ENCODE measurements around the gene TAF4. TPM values are rescaled to one million over a fixed set of nuclear protein-coding genes. Genes with fewer than 3 reads are reported as not detected.

TAF4 gene
- total and polyA plus RNA-seq, 2 of the 13 experiments (the other 11 are each of a cell fraction or from before 2014, with no cell fraction given) = 5.9 to 12.0 TPM

DNA sequence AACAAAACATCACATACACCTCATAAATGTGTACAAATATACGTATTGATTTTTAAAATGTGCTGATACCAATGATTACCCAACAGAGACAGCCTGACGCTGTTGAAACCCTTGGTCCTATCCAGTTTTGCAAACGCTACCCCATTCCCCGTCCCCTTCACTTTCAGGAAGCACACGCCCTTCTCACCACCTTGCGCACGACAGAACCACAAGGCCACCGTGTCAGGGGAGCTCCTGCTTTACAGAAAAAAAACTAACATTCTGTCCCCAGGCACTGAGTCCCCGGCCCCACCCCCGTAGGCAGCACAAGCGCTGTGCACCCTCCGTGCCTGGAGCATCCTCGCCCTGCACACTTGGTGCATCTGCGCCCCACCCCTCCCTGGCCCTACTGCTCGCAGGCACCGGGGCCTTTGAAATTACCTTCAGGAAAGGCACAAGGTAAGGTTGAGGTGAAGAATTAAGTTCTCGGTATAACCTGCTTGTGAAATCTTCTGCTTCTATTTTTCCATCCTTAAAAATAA lies 58.5 kb downstream of the TAF4 start:
- peaks cover 8% of the 10 kb centered on the region for H4K20me1 ChIP-seq (ENCODE audit: insufficient read depth, low read length)
- intact Hi-C loops (cut with micrococcal nuclease; ENCODE audit: unreplicated experiment) (no loop called here), in situ Hi-C loops (cut with HindIII; ENCODE audit: extremely low pct_ligation_motif_present, low pct_unique_long_range_greater_than_20kb) (no loop called here)
- 91% methylated on average over 17 of the region's 17 CpGs for WGBS (ENCODE audit: low lambda C conversion rate)
- no peak for DNase-seq (ENCODE audit: low spot score)
- no peaks in the 10 kb centered on the region for H3K27me3 ChIP-seq (ENCODE audit: control insufficient read depth in 1 of 2, insufficient read depth in 2 of 2, low read length in 2 of 2)
- H3K9me3 ChIP-seq (ENCODE audit: low read length) = no peaks in the 10 kb centered on the region
- ATAC-seq = no peak
- peaks cover 17% of the 10 kb centered on the region for H3K4me1 ChIP-seq (ENCODE audit: insufficient read depth, low read length)
- BruUV-seq (replicated peaks) = no TSS peak
- ChIA-PET CTCF (ENCODE audit: low intra/inter-chr PET ratio, low total read pairs) (no interaction called here), POLR2A (no interaction called here)
- H2AFZ ChIP-seq (ENCODE audit: low read length) = no peak overlapping the region
- no peaks in the 10 kb centered on the region for H3K79me2 ChIP-seq (ENCODE audit: insufficient read depth, low read length)
- H3K27ac ChIP-seq (ENCODE audit: extremely low read length, insufficient read depth, low read length) = no peak overlapping the region
- TF ChIP-seq RNF219 (CRISPR knock-in tag; IDR thresholded peaks at IDR 0.05) (no peak), FOSL1 (CRISPR knock-in tag; IDR thresholded peaks at IDR 0.05; ENCODE audit: borderline replicate concordance) (no peak), ZNF17 (CRISPR knock-in tag; IDR thresholded peaks at IDR 0.05) (no peak), GATA4 (IDR thresholded peaks at IDR 0.05; ENCODE audit: borderline replicate concordance, low read depth) (no peak), ZBTB42 (CRISPR knock-in tag; IDR thresholded peaks at IDR 0.05) (no peak), SRSF9 (IDR thresholded peaks at IDR 0.05; ENCODE audit: borderline replicate concordance, insufficient read depth, low read depth, low read length, poor library complexity, severe bottlenecking) (no peak), FOXP1 (IDR thresholded peaks at IDR 0.05) (no peak), FOXP1 (CRISPR knock-in tag; IDR thresholded peaks at IDR 0.05) (no peak), NFKB2 (CRISPR knock-in tag; IDR thresholded peaks at IDR 0.05; ENCODE audit: borderline replicate concordance) (no peak), ZNF629 (CRISPR knock-in tag; conservative IDR thresholded peaks at IDR 0.05) (no peak), TRIM24 (CRISPR knock-in tag; IDR thresholded peaks at IDR 0.05) (no peak), CREM (IDR thresholded peaks at IDR 0.05) (no peak), CREM (CRISPR knock-in tag; IDR thresholded peaks at IDR 0.05) (no peak), BRD4 (CRISPR knock-in tag; IDR thresholded peaks at IDR 0.05) (no peak)
- no peak overlapping the region for H3K4me2 ChIP-seq (ENCODE audit: low read depth, low read length)
- H3K4me3 ChIP-seq (replicated peaks in 1 of 3; ENCODE audit: insufficient read depth in 1 of 3, low read depth in 2 of 3, low read length in 3 of 3) = no peak overlapping the region
- FAIRE-seq = no peak
- H3K36me3 ChIP-seq (replicated peaks in 1 of 2; ENCODE audit: control insufficient read depth in 1 of 2, insufficient read depth in 2 of 2, low read length in 2 of 2) = peaks cover 75 to 97% of the 10 kb centered on the region in 2 experiments
- H3K9ac ChIP-seq (ENCODE audit: insufficient read depth, low read depth, low read length) = no peak overlapping the region

Measured in HepG2 (cell line).